ENCODE results near the gene C12orf56.
"Not testable (repeated sequence)": the region's sequence is repeated elsewhere in the genome, so short reads cannot be mapped to it uniquely, and the experiment has no call there.

C12orf56 gene

DNA sequence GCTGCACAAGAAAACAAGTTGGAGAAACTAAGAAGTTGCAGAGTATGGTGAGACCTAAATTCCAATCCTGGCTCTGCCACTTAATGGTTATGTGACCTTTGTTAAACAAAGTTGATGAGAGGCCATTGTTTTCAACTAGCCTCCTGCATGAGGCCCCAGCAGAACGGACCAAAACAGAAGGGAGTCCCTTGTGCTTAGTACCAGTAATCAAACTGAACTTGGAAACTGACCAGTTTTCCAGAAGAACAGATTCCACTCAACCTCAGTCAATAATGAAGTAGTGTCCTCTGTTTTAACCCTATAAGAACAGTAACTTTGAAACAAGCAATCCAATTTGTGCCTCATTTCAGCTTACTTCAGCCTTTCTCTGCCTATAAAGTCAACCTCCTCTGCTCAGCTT is 69.9 kb downstream of the C12orf56 start:
- Histone ChIP-seq H3K4me3 (ENCODE audit: low read length in 2 of 2) (no peak overlapping the region), H4K91ac (ENCODE audit: low read depth, low read length, poor library complexity) (no peak overlapping the region), H3K4me2 (ENCODE audit: insufficient read depth, low read length, poor library complexity, severe bottlenecking) (no peak overlapping the region), H3K4ac (ENCODE audit: low read length) (no peak overlapping the region), H2BK120ac (ENCODE audit: low read depth, low read length) (no peak overlapping the region), H3K79me1 (ENCODE audit: low read depth, low read length) (no peaks in the 10 kb centered on the region), H3K36me3 (replicated peaks in 1 of 2; ENCODE audit: control insufficient read depth in 2 of 2, insufficient read depth in 2 of 2, low read length in 2 of 2) (no peaks in the 10 kb centered on the region), H2BK5ac (ENCODE audit: low read length) (no peak overlapping the region), H2AK5ac (ENCODE audit: low read depth, low read length) (no peak overlapping the region), H3K14ac (ENCODE audit: low read length) (no peak overlapping the region), H3K23ac (ENCODE audit: low read depth, low read length, poor library complexity) (no peak overlapping the region), H2BK15ac (ENCODE audit: low read length) (no peak overlapping the region), H3K9me3 (replicated peaks in 1 of 2; ENCODE audit: control insufficient read depth in 2 of 2, insufficient read depth in 1 of 2, low read depth in 1 of 2, low read length in 2 of 2) (peaks cover 0 to 3% of the 10 kb centered on the region in 2 donors), H4K8ac (ENCODE audit: low read depth, low read length) (no peak overlapping the region), H3K18ac (ENCODE audit: low read length) (no peak overlapping the region), H2BK12ac (ENCODE audit: low read length) (no peak overlapping the region), H3K27me3 (ENCODE audit: control insufficient read depth in 3 of 3, insufficient read depth in 3 of 3, low read depth in 1 of 3, low read length in 3 of 3) (no peaks in the 10 kb centered on the region), H3K4me1 (ENCODE audit: control insufficient read depth in 2 of 2, insufficient read depth in 1 of 2, low read depth in 1 of 2, low read length in 2 of 2) (peaks cover 7% of the 10 kb centered on the region in 2 donors), H3K27ac (replicated peaks; ENCODE audit: low read length) (no peak overlapping the region), H2AFZ (ENCODE audit: low read length) (peak overlapping the region; percentile 21), H3K9ac (ENCODE audit: low read depth, low read length, poor library complexity) (no peak overlapping the region)
- DNase-seq (ENCODE audit: low spot score), result no peak
- no CpG with 5 or more reads among the region's 1 CpG for WGBS, 2 donors (ENCODE audit: extremely low coverage in 2 of 2, insufficient read length in 2 of 2, insufficient replicate concordance in 1 of 2)

DNA sequence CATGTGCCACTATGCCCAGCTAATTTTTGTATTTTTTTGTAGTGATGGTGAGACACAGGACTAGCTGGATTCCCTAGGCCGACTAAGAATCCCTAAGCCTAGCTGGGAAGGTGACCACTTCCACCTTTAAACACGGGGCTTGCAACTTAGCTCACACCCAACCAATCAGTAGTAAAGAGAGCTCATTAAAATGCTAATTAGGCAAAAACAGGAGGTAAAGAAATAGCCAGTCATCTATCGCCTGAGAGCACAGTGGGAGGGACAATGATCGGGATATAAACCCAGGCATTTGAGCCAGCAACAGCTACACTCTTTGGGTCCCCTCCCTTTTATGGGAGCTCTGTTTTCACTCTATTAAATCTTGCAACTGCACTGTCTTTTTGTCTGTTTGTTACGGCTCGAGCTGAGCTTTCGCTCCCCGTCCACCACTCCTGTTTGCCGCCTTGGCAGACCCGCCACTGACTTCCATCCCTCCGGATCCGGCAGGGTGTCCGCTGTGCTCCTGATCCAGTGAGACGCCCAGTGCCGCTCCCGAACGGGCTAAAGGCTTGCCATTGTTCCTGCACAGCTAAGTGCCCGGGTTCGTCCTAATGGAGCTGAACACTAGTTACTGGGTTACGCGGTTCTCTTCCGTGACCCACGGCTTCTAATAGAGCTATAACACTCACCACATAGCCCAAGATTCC is 70.9 kb downstream of the C12orf56 start:
- H2BK12ac ChIP-seq (ENCODE audit: low read length); H4K91ac ChIP-seq (ENCODE audit: low read depth, low read length, poor library complexity); H3K4ac ChIP-seq (ENCODE audit: low read length); H3K4me3 ChIP-seq (ENCODE audit: low read length in 2 of 2); H2AFZ ChIP-seq (ENCODE audit: low read length); H3K4me2 ChIP-seq (ENCODE audit: insufficient read depth, low read length, poor library complexity, severe bottlenecking); H3K4me1 ChIP-seq (ENCODE audit: control insufficient read depth in 2 of 2, insufficient read depth in 1 of 2, low read depth in 1 of 2, low read length in 2 of 2); H2BK15ac ChIP-seq (ENCODE audit: low read length); H4K8ac ChIP-seq (ENCODE audit: low read depth, low read length); DNase-seq (ENCODE audit: low spot score); H3K27me3 ChIP-seq (ENCODE audit: control insufficient read depth in 3 of 3, insufficient read depth in 3 of 3, low read depth in 1 of 3, low read length in 3 of 3); H3K79me1 ChIP-seq (ENCODE audit: low read depth, low read length); H2AK5ac ChIP-seq (ENCODE audit: low read depth, low read length); H3K27ac ChIP-seq (replicated peaks; ENCODE audit: low read length); H2BK5ac ChIP-seq (ENCODE audit: low read length); H3K9me3 ChIP-seq (replicated peaks in 1 of 2; ENCODE audit: control insufficient read depth in 2 of 2, insufficient read depth in 1 of 2, low read depth in 1 of 2, low read length in 2 of 2); H3K9ac ChIP-seq (ENCODE audit: low read depth, low read length, poor library complexity); H3K36me3 ChIP-seq (replicated peaks in 1 of 2; ENCODE audit: control insufficient read depth in 2 of 2, insufficient read depth in 2 of 2, low read length in 2 of 2); H2BK120ac ChIP-seq (ENCODE audit: low read depth, low read length); H3K18ac ChIP-seq (ENCODE audit: low read length); H3K23ac ChIP-seq (ENCODE audit: low read depth, low read length, poor library complexity); H3K14ac ChIP-seq (ENCODE audit: low read length): not testable (repeated sequence)
- WGBS, 2 donors (ENCODE audit: extremely low coverage in 2 of 2, insufficient read length in 2 of 2, insufficient replicate concordance in 1 of 2), result no CpG with 5 or more reads among the region's 23 CpGs

DNA sequence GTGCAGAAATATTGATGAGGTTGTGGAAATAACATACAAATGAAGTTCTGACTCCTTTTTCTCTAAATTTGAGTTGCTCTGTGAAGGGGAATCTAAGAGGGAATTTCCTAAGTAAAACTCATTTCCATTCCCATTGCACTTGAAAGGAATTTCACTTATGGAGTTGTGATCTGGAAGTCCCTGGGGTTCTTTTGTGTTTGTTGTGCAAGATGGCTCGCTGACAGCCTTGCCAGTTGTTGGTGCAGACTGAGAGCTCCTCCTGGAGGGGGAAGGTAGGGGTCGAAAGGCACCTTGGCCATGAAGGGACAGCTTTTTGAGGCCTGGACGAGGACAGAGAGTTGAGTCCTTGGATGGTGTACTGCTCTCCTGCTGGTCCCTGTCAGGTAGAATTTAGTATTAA is 72.0 kb downstream of the C12orf56 start:
- Histone ChIP-seq H2BK15ac (ENCODE audit: low read length) (no peak overlapping the region), H4K8ac (ENCODE audit: low read depth, low read length) (no peak overlapping the region), H3K27ac (replicated peaks; ENCODE audit: low read length) (no peak overlapping the region), H2AK5ac (ENCODE audit: low read depth, low read length) (no peak overlapping the region), H4K91ac (ENCODE audit: low read depth, low read length, poor library complexity) (no peak overlapping the region), H3K36me3 (replicated peaks in 1 of 2; ENCODE audit: control insufficient read depth in 2 of 2, insufficient read depth in 2 of 2, low read length in 2 of 2) (no peaks in the 10 kb centered on the region), H2BK12ac (ENCODE audit: low read length) (no peak overlapping the region), H3K27me3 (ENCODE audit: control insufficient read depth in 3 of 3, insufficient read depth in 3 of 3, low read depth in 1 of 3, low read length in 3 of 3) (no peaks in the 10 kb centered on the region), H3K23ac (ENCODE audit: low read depth, low read length, poor library complexity) (no peak overlapping the region), H2BK5ac (ENCODE audit: low read length) (no peak overlapping the region), H3K4me2 (ENCODE audit: insufficient read depth, low read length, poor library complexity, severe bottlenecking) (no peak overlapping the region), H3K4me1 (ENCODE audit: control insufficient read depth in 2 of 2, insufficient read depth in 1 of 2, low read depth in 1 of 2, low read length in 2 of 2) (peaks cover 7% of the 10 kb centered on the region in 2 donors), H3K18ac (ENCODE audit: low read length) (no peak overlapping the region), H2AFZ (ENCODE audit: low read length) (peak overlapping the region; percentile 87), H3K9ac (ENCODE audit: low read depth, low read length, poor library complexity) (no peak overlapping the region), H3K4me3 (ENCODE audit: low read length in 2 of 2) (no peak overlapping the region), H2BK120ac (ENCODE audit: low read depth, low read length) (no peak overlapping the region), H3K79me1 (ENCODE audit: low read depth, low read length) (no peaks in the 10 kb centered on the region), H3K14ac (ENCODE audit: low read length) (no peak overlapping the region), H3K9me3 (replicated peaks in 1 of 2; ENCODE audit: control insufficient read depth in 2 of 2, insufficient read depth in 1 of 2, low read depth in 1 of 2, low read length in 2 of 2) (peaks cover 0 to 3% of the 10 kb centered on the region in 2 donors), H3K4ac (ENCODE audit: low read length) (no peak overlapping the region)
- no CpG with 5 or more reads among the region's 3 CpGs for WGBS, 2 donors (ENCODE audit: extremely low coverage in 2 of 2, insufficient read length in 2 of 2, insufficient replicate concordance in 1 of 2)
- DNase-seq (ENCODE audit: low spot score), result peak; percentile 8

DNA sequence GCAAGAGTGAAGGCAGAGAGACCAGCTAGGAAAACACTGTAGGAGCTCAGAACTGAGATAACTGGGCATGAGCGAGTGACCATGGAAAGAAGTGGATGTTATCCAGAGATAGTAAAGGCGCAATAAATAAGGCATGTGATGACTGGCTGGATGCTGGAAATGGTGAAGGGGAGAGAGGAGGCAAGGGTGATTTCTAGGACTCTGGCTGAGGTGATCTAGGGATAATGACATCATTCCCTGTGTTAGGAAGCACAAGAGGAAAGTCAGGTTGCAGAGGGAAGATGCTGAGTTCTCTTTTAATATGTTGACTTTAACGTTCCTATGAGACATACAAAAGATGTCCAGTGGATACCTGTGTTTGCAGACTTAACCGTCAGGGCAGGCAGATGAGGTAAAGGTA is 78.7 kb downstream of the C12orf56 start:
- Histone ChIP-seq H2BK15ac (ENCODE audit: low read length) (no peak overlapping the region), H2BK12ac (ENCODE audit: low read length) (no peak overlapping the region), H3K18ac (ENCODE audit: low read length) (no peak overlapping the region), H3K4me3 (ENCODE audit: low read length in 2 of 2) (no peak overlapping the region), H2BK5ac (ENCODE audit: low read length) (no peak overlapping the region), H3K79me1 (ENCODE audit: low read depth, low read length) (no peaks in the 10 kb centered on the region), H3K4me1 (ENCODE audit: control insufficient read depth in 2 of 2, insufficient read depth in 1 of 2, low read depth in 1 of 2, low read length in 2 of 2) (no peaks in the 10 kb centered on the region), H3K36me3 (replicated peaks in 1 of 2; ENCODE audit: control insufficient read depth in 2 of 2, insufficient read depth in 2 of 2, low read length in 2 of 2) (no peaks in the 10 kb centered on the region), H3K4me2 (ENCODE audit: insufficient read depth, low read length, poor library complexity, severe bottlenecking) (no peak overlapping the region), H3K14ac (ENCODE audit: low read length) (no peak overlapping the region), H3K27me3 (ENCODE audit: control insufficient read depth in 3 of 3, insufficient read depth in 3 of 3, low read depth in 1 of 3, low read length in 3 of 3) (no peaks in the 10 kb centered on the region), H3K27ac (replicated peaks; ENCODE audit: low read length) (no peak overlapping the region), H3K23ac (ENCODE audit: low read depth, low read length, poor library complexity) (no peak overlapping the region), H3K9ac (ENCODE audit: low read depth, low read length, poor library complexity) (no peak overlapping the region), H3K9me3 (replicated peaks in 1 of 2; ENCODE audit: control insufficient read depth in 2 of 2, insufficient read depth in 1 of 2, low read depth in 1 of 2, low read length in 2 of 2) (no peaks in the 10 kb centered on the region), H4K8ac (ENCODE audit: low read depth, low read length) (no peak overlapping the region), H4K91ac (ENCODE audit: low read depth, low read length, poor library complexity) (no peak overlapping the region), H2AFZ (ENCODE audit: low read length) (no peak overlapping the region), H2AK5ac (ENCODE audit: low read depth, low read length) (no peak overlapping the region), H2BK120ac (ENCODE audit: low read depth, low read length) (no peak overlapping the region), H3K4ac (ENCODE audit: low read length) (no peak overlapping the region)
- WGBS, 2 donors (ENCODE audit: extremely low coverage in 2 of 2, insufficient read length in 2 of 2, insufficient replicate concordance in 1 of 2), result no CpG with 5 or more reads among the region's 4 CpGs
- DNase-seq (ENCODE audit: low spot score), result no peak
